ENCODE measurements around the gene CTPS1. TPM values are rescaled to one million over a fixed set of nuclear protein-coding genes. Genes with fewer than 3 reads are reported as not detected.

The CTPS1 gene
- total RNA-seq, 1 experiment from 2014 or later: 73.4 TPM

DNA sequence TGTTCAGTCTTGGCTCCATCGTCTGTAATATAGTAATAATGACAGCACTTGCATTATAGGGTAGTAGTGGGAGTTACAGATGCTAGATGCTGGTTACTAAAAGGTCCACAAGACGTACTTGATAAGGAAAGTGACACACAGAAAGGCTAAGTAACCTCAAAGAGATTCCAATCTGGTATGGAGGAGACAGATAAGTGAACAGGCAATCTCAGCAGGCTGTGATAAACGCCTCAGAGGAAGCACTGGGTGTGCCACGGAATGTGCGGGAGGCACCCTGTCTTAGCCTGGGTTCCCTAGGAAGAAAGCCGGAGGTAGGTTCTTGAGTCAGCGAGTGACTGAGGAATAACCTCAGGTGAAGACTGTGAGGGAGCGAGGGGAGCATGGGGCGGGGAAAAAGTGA is 4.6 kb upstream of the CTPS1 start (continued):
- TF ChIP-seq, protein P1, sequence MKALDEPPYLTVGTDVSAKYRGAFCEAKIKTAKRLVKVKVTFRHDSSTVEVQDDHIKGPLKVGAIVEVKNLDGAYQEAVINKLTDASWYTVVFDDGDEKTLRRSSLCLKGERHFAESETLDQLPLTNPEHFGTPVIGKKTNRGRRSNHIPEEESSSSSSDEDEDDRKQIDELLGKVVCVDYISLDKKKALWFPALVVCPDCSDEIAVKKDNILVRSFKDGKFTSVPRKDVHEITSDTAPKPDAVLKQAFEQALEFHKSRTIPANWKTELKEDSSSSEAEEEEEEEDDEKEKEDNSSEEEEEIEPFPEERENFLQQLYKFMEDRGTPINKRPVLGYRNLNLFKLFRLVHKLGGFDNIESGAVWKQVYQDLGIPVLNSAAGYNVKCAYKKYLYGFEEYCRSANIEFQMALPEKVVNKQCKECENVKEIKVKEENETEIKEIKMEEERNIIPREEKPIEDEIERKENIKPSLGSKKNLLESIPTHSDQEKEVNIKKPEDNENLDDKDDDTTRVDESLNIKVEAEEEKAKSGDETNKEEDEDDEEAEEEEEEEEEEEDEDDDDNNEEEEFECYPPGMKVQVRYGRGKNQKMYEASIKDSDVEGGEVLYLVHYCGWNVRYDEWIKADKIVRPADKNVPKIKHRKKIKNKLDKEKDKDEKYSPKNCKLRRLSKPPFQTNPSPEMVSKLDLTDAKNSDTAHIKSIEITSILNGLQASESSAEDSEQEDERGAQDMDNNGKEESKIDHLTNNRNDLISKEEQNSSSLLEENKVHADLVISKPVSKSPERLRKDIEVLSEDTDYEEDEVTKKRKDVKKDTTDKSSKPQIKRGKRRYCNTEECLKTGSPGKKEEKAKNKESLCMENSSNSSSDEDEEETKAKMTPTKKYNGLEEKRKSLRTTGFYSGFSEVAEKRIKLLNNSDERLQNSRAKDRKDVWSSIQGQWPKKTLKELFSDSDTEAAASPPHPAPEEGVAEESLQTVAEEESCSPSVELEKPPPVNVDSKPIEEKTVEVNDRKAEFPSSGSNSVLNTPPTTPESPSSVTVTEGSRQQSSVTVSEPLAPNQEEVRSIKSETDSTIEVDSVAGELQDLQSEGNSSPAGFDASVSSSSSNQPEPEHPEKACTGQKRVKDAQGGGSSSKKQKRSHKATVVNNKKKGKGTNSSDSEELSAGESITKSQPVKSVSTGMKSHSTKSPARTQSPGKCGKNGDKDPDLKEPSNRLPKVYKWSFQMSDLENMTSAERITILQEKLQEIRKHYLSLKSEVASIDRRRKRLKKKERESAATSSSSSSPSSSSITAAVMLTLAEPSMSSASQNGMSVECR (CRISPR knock-in tag; IDR thresholded peaks at IDR 0.05; ENCODE audit: borderline replicate concordance): no peak
- TF ChIP-seq ESRRA (CRISPR knock-in tag; IDR thresholded peaks at IDR 0.05; ENCODE audit: borderline replicate concordance): no peak
- TF ChIP-seq, protein P2, sequence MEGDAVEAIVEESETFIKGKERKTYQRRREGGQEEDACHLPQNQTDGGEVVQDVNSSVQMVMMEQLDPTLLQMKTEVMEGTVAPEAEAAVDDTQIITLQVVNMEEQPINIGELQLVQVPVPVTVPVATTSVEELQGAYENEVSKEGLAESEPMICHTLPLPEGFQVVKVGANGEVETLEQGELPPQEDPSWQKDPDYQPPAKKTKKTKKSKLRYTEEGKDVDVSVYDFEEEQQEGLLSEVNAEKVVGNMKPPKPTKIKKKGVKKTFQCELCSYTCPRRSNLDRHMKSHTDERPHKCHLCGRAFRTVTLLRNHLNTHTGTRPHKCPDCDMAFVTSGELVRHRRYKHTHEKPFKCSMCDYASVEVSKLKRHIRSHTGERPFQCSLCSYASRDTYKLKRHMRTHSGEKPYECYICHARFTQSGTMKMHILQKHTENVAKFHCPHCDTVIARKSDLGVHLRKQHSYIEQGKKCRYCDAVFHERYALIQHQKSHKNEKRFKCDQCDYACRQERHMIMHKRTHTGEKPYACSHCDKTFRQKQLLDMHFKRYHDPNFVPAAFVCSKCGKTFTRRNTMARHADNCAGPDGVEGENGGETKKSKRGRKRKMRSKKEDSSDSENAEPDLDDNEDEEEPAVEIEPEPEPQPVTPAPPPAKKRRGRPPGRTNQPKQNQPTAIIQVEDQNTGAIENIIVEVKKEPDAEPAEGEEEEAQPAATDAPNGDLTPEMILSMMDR (IDR thresholded peaks at IDR 0.05): no peak
- no peak for TF ChIP-seq NR2C2 (CRISPR knock-in tag; IDR thresholded peaks at IDR 0.05)
- TF ChIP-seq NR3C1 (CRISPR knock-in tag; conservative IDR thresholded peaks at IDR 0.05; ENCODE audit: low read depth): no peak
- no peak for TF ChIP-seq ZNF671 (CRISPR knock-in tag; IDR thresholded peaks at IDR 0.05)
- TF ChIP-seq, protein P3, sequence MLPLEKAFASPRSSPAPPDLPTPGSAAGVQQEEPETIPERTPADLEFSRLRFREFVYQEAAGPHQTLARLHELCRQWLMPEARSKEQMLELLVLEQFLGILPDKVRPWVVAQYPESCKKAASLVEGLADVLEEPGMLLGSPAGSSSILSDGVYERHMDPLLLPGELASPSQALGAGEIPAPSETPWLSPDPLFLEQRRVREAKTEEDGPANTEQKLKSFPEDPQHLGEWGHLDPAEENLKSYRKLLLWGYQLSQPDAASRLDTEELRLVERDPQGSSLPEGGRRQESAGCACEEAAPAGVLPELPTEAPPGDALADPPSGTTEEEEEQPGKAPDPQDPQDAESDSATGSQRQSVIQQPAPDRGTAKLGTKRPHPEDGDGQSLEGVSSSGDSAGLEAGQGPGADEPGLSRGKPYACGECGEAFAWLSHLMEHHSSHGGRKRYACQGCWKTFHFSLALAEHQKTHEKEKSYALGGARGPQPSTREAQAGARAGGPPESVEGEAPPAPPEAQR (CRISPR knock-in tag; IDR thresholded peaks at IDR 0.05): no peak
- TF ChIP-seq, protein P4, sequence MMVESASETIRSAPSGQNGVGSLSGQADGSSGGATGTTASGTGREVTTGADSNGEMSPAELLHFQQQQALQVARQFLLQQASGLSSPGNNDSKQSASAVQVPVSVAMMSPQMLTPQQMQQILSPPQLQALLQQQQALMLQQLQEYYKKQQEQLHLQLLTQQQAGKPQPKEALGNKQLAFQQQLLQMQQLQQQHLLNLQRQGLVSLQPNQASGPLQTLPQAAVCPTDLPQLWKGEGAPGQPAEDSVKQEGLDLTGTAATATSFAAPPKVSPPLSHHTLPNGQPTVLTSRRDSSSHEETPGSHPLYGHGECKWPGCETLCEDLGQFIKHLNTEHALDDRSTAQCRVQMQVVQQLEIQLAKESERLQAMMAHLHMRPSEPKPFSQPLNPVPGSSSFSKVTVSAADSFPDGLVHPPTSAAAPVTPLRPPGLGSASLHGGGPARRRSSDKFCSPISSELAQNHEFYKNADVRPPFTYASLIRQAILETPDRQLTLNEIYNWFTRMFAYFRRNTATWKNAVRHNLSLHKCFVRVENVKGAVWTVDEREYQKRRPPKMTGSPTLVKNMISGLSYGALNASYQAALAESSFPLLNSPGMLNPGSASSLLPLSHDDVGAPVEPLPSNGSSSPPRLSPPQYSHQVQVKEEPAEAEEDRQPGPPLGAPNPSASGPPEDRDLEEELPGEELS (CRISPR knock-in tag; IDR thresholded peaks at IDR 0.05): no peak
- no peak for TF ChIP-seq NFATC4 (CRISPR knock-in tag; IDR thresholded peaks at IDR 0.05)

DNA sequence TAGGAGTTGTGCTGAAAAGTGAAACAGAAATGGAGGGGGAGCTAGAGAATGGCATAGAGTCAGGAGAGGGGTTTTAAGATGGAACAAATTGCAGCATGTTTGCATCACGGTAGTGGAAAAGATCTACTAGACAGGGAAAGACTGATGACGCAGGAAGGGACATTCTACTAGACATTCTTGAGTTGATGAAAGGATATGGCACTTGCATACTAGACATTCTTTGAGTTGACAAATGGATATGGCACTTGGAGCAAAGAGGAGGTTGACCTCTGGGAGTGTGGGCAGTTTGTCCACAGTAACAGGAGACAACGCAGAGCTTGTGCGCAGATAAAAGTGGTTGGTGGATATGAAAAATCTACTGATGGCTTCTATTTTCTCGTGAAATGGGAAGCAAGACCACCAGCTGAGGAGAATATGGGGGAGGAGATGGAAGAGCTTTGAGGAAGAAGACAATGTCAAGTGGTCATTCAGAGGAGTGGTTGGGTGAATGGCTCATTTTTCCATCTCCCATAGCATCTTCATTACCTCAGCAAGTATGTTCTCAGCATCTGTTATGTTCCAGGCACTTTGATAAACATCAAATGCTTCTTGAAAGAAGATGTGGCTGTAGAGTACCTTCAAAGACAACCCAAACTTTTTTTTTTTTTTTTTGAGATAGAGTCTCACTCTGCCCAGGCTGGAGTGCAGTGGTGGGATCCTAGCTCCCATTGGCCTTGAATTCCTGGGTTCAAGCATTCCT is 2.4 kb upstream of the CTPS1 start:
- Mint-ChIP-seq H3K9me3 (no peaks in the 10 kb centered on the region), H3K27me3 (ENCODE audit: low read depth) (no peaks in the 10 kb centered on the region), H3K27ac (no peak overlapping the region), H3K4me3 (no peak overlapping the region), H3K4me1 (peaks cover 21% of the 10 kb centered on the region), H3K36me3 (no peaks in the 10 kb centered on the region)
- no peak for DNase-seq (ENCODE audit: low spot score)
- CTCF ChIA-PET: interaction anchor here (0.7 to 2.0 kb wide), 3 partner anchors 24 to 445 kb away, joined by 3 to 6 read pairs (median 3); no protein-coding TSS in a partner anchor
- POLR2A ChIA-PET: interaction anchor here (1.4 kb wide), 1 partner anchor 115 kb away, joined by 4 read pairs; the partner anchor contains the start of gene CITED4
- no peak for ATAC-seq
- TF ChIP-seq CREB1 (CRISPR knock-in tag; IDR thresholded peaks at IDR 0.05) (no peak), ESRRA (CRISPR knock-in tag; IDR thresholded peaks at IDR 0.05; ENCODE audit: borderline replicate concordance) (no peak), ZNF671 (CRISPR knock-in tag; IDR thresholded peaks at IDR 0.05) (no peak), GRHL2 (CRISPR knock-in tag; IDR thresholded peaks at IDR 0.05; ENCODE audit: insufficient replicate concordance, severe bottlenecking) (no peak), CBFB (CRISPR knock-in tag; IDR thresholded peaks at IDR 0.05; ENCODE audit: low read depth) (no peak), TCF7 (CRISPR knock-in tag; IDR thresholded peaks at IDR 0.05; ENCODE audit: low read depth) (no peak)
- TF ChIP-seq, protein P5, sequence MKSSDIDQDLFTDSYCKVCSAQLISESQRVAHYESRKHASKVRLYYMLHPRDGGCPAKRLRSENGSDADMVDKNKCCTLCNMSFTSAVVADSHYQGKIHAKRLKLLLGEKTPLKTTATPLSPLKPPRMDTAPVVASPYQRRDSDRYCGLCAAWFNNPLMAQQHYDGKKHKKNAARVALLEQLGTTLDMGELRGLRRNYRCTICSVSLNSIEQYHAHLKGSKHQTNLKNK (CRISPR knock-in tag; IDR thresholded peaks at IDR 0.05): no peak
- TF ChIP-seq, protein P6, sequence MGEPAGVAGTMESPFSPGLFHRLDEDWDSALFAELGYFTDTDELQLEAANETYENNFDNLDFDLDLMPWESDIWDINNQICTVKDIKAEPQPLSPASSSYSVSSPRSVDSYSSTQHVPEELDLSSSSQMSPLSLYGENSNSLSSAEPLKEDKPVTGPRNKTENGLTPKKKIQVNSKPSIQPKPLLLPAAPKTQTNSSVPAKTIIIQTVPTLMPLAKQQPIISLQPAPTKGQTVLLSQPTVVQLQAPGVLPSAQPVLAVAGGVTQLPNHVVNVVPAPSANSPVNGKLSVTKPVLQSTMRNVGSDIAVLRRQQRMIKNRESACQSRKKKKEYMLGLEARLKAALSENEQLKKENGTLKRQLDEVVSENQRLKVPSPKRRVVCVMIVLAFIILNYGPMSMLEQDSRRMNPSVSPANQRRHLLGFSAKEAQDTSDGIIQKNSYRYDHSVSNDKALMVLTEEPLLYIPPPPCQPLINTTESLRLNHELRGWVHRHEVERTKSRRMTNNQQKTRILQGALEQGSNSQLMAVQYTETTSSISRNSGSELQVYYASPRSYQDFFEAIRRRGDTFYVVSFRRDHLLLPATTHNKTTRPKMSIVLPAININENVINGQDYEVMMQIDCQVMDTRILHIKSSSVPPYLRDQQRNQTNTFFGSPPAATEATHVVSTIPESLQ (CRISPR knock-in tag; IDR thresholded peaks at IDR 0.05): no peak
